Stimulated activated CD4-positive, alpha-beta T cell treated with anti-CD3 and anti-CD28 coated beads, TNF-alpha, amount 100 ng/mL, for 4 hours (primary cell): ENCODE results near the gene WDR77.

Source experiments
- DNase-seq, 3 experiments: peaks; one replicate each; pipeline ENCODE4 v3.0.0-alpha.2; 2020; ENCODE audit warnings: low read depth in 3 of 3

WDR77 gene

DNA sequence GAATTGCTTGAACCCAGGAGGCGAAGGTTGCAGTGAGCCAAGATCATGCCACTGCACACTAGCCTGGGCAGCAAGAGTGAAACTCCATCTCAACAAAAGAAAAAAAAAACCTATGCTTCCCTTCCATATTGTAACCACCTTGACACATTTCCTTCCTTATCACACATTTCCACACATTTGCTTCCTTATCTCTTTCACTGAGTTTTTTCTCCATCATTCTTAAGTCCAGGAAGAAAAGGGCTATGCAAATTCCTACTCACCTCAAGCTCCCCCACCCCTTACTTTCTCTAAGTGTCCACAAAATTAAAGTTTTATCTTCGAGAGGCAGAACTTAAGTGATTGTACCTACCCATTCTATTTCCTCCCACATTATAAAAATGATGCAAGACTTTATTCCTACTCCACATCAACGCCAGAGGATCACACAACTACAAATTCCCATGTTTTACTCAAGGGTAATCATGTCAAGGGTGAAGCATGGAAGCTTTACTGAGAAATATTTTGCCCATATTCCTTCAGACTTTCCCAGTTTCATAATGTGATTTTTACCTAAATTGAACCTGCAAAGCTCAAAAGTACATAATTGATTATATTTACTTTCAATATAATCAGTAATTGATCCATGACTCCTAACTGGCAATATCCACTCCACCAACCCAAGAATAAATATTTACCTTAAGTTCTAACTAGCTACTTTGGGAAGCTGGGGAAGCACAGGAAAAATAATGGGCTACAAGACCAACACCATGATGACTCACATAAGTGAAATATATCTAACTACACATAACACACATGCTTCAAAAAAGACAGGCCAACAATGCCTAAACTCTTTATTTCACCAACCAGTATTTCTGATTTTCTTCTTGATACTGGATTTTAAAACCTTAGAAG lies 9.3 kb downstream of the WDR77 start:
- DNase-seq = no peak

DNA sequence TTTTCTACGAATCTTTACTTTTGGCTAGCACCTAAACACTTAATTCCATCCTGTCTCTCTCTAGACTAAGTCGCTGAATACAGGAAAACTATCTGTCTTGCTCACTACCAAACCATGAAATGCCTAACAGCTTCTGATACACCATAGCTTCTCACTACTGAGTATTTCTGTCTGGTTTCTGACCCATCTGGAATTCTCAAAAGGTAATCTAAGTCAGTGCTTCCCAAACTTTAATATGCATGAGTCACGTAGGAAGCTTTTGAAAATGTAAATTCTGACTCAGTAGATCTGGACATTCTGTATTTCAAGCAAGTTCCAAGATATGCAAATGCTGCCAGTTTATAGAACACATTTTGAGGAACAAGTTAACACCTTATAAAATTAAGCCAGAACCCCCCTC lies 12.3 kb downstream of the WDR77 start:
- DNase-seq = no peak

DNA sequence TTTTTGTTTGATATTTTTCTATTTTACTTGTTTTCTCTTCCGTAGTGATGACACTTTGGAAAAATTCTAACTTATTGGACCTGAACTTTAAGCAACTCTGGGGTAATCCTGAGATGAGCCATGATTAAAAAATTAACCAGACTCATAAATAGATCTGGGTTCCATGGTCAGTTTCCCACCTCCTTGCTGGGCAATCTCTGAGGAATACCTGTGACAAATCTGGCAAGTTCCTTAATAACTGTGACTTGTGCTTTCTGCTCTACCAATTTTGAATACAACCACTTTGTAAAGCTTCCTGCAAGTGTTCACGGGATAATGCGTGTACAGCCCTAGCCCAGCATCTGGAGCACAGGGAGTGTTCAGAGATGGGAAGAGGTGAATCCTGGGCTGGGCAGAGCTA lies 24.8 kb downstream of the WDR77 start:
- no peak for DNase-seq

DNA sequence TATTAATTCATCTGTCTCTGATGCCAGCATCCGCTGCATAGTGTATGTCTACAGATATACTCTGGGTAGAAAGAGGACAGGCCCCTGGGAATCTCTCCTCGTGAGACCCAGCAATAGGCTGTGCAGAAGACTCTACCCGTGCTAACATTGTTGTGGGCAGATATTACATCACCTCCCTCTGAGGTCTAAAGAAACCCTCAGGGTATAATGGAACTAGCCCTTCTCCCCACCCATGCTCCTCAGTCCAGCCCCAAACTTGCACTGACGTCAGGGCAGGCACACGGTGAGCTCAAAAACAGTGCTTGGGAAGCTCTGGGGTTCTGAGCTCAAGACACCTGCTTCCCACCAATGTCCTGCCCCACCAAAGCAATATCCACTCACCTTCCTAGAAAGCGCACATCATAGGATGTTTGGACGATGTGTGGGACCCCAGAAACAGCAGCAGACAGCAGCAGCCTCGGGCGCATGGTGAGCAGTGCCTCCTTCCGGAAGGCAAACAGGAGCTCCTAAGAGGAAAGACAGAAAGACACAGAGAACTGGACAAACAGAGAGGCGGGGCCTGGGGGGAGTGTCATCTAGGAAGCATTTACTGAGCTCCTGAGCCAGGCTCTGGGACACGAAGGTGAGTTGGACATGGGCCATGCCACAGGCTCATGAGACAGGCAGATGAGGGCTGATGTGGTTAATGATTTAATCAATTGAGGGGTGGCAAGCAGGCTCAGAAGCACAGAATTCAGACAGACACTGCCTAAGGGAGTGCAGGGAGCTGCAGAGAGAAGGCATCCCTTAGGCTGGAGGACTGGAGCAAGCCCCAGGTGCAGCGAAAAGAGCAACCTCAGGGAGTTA lies 26.3 kb downstream of the WDR77 start:
- DNase-seq = no peak

DNA sequence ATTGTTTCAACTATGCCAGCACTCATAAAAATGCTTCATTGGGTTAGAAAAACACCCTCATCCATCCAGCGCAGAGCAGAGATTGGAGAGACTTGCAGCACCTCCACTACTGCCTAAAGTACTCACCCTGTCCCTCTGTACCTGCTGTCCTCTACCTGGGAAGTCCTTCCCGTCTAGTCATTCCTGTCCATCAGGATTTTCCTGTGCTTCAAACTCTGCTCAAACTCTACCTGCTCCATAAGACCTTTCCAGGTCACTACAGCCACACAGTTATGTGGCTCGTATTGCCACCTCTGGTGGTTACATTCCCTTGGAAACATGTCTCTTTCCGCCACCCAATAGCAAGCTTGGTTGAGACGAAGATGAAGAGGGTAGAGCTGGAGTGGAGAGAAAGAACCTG lies 28.7 kb downstream of the WDR77 start:
- DNase-seq = no peak

DNA sequence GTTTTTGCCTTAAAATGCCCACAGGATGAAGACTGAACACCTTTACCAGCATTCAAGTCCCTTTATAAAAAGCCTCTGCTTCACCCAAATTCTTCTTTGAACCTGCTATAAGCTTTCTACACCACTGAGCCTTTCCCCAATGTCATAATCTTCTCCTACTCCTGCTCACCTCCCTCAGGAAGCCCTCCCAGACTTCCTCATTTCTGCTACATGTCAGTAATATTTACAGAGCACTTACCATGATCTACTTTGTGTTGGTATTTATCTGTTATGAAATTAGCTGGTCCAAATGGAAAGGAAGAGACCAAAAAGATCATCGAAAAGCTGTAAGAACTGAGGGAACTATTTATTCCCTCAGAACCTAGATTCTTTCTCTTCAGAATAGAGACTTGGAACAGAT lies 30.0 kb downstream of the WDR77 start:
- DNase-seq = no peak

DNA sequence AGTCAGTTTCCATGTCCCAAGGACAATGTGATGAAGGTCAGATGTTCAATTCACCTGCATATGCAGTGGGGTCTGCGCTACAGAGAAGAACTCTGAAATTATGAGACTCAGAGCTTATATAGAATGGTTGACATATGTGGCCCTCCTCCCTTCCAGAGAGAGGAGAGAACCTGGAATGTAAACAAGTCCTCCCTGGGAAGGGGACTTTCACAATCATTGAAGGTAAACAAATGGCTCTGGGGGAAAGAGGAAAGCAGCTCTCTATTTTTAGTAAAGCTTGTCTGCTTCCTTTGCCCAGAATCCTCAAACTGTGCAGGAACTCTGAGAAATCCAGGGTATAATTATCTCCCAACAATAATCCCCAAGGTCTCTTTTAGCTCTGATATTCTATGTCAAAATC lies 31.3 kb downstream of the WDR77 start:
- no peak for DNase-seq

DNA sequence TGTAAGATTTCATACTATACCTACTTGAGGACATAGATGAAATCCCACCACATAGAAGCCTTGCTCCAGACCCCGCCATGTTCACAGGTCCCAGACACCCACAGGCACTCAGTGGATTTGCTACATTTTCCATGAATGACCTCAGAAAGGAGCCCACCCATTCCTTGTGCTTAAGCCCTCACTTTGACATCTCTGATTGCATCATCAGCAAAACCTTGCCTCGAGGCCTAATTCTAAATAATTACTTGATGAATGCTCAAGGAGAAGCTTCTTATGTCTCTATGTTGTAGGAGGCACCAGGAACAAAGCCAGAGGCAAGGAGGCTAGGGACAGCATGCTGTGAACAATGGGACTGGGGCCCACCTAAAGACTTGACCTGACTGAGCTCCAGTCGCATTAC lies 33.6 kb downstream of the WDR77 start:
- no peak for DNase-seq

DNA sequence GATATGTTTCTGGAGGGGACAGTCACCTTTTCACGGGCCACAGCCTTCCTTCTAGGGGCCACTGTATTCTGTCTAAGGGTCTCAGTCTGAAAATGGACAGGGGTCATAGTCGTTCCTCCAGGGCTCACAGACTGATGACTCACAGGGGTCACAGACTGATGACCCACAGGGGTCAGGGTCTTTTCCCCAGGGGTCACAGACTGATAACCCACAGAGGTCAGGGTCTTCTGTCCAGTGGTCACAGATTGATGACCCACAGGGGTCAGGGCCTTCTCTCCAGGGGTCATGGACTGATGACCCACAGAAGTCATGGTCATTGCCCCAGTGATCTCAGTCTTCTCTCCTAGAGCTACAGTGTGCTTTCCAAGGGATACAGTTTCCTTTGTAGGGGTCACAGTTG lies 34.3 kb downstream of the WDR77 start:
- DNase-seq = no peak

DNA sequence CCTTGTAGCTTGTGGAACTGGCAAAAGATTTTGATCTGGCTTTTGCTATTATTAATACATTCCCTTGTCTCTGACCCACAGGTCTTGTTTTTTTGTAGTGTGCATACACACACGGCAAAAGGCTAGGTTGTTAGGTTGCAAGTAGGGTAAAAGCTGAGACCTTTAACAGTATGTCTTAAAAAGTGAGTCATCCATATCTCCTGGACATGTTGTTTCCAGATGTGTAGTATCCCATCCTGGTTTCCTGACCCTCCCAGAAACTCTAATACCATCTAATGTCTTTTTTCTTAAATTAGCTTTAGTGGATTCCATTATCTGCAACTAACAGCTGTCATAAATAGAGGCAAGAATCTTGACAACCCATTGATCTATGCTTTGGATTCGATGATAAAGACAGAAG lies 36.2 kb downstream of the WDR77 start:
- no peak for DNase-seq

DNA sequence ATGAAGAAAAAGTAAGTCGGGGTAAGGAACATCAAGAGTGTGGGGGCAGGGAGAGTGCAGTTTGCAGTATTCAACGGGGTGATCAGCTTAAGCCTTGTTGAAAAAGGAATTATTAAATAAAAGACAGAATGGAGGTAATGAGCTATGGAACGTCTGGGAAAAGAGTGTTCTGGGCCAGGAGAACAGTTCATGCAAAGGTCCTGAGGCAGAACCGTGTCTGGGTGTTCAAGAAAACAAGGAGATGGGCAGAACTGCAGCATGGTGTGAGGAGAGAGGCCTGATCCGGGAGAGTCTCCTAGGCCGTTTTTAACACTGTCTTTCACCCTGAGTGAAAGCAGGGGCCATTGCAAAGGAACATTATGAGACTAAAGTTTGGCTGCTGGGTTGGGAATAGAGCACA lies 41.8 kb downstream of the WDR77 start:
- DNase-seq = no peak

DNA sequence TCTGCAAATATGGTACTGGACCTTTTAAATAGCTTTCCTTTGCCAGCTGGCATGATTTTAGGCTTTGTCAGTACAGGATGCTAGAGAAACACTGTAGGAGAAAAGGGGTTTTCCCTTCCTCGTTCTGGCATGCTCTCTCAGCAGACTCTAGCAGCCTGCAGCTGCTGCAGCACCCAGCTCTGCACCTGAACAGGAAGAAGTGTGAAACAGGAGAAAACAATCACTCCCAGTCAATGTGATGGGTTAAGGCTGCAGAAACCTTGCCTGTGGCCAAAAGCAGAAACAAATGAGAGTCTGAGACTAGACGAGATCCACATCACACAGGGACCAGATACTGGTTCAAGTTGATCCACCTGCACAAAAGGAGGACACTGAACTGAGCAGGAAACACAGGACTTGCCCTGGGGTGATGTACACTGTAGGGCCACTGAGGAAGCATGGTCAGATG lies 42.7 kb downstream of the WDR77 start:
- peak in 2 of 3 experiments; percentile 19 to 28 for DNase-seq

DNA sequence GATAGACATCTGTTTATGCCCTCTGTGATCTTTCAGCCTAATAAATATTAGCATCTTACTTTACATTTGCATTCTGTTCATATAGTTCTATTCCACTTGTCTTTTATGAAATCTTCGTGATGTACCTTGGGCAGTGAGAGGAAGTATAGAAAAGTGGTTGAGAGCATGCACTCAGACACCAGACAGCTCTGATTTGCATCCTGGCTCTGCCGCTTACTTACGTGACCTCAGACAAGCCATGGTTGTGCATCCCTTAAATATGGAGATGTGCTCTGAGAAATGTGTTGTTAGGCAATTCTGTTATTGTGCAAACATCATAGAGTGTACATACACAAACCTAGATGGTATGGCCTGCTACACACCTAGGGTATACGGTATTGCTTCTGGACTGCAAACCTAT lies 44.5 kb downstream of the WDR77 start:
- no peak for DNase-seq

DNA sequence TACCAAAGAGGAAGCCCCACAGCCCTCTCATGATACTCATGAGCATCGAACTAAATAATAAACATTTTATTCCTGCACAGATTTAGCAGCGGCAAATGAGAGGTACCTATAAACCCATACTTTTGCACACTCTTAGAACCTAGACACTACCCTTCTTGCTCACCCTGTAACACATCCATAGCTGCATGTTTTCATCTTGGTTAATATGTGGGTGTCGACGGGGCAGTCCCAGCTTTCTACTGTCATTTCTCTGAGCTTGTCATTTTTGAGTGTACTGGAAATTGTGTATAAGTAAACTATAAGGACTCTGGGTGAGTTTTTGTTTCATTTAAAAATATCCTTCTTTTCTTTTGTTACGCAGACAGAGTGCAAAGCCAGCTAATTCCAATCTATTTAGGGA lies 47.0 kb downstream of the WDR77 start:
- no peak for DNase-seq

DNA sequence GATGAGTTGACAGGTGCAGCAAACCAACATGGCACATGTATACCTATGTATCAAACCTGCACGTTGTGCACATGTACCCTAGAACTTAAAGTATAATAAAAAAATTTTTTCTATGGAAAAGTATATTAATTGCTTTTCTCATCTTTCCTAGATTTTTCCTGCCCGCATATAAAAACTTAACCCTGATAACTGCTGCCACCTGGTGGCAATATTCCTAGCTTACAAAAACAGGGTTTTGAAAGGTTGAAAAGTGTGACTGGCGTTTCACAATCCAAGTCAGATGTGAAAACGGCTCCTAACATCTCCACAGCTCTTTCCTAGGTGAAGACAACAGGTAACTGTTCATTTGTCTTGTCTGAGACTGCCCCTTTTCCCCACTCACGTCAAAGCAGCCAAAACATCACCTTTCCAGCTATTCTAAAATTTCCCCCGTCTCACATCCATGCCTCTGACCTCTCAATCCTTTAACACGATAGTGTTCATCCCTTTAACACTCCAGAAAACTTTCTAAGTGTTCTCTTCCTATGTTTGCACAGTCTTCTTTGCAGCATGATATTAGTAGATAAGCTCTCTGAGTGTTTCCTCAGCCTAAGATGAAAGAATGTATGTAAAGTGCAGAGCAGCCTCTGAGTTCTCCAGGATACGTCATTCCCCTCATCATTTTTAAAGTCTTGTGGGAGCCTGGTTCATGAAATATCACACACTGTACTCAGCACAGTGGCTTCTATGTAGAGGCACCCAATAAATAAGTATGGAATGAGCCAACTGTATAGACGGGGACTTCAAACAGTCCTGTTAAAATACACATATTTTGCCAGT lies 49.1 kb downstream of the WDR77 start:
- peak in 1 of 3 experiments; percentile 17 for DNase-seq

DNA sequence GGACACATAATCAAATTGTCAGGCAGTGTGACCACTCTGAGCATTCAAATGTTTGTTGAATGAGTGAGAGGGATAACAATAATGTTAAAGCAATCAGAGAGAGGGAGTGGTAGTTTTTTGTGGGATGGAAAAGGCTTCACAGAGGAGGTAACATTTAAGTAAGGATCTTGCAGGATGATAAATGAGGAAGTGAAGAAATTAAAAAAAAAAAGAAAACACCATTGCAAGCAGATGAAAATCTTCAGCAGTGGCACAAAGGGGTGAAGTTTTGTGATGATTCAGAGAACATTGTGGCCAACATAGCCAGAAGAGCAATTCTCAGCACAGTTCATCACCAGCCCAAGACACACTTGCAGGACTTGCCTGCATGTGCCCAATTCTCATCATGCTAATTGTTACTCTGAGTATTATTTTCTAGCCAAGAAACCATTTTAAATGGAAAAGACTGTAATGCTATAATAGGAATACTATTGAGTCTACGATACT lies 56.6 kb downstream of the WDR77 start:
- DNase-seq = no peak

DNA sequence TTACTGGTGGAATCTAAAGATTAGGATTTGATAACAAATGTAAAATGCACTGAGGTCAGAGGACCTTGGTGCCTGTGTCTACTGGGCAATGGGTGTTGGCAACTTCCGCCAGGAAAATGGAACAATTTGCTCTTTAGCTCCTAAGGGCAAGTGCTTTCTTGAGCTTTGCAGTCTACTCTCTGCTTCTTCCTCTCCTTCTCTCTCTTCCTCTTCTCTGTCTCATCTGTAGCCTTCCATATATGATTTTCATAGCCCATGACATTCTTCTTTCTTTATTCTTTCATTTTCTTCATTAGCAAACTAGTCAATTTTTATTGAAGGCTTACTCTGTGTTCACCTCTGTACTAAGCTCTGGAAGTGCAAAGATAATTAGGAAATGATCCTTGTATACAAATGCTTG lies 57.0 kb downstream of the WDR77 start:
- no peak for DNase-seq
